GM19395 (cell line): ENCODE measurements around the gene NKPD1.

Experiments
- ATAC-seq: cut with Tn5 transposase; IDR thresholded peaks from one replicate; pipeline ENCODE4 v1.9.1; 2021; ENCODE audit warnings: mild to moderate bottlenecking, moderate library complexity; ENCODE audit not compliant: unreplicated experiment

The NKPD1 gene

GRCh38 chr19:45141203-45141900 is 19.4 kb downstream of the NKPD1 start:
- no peak for ATAC-seq

GRCh38 chr19:45140533-45140932 is 20.2 kb downstream of the NKPD1 start:
- ATAC-seq: no peak

- ATAC-seq: no peak
These were observed 20.7 kb downstream of the NKPD1 start for GRCh38 chr19:45140144-45140503.

GRCh38 chr19:45139286-45140143 is 21.3 kb downstream of the NKPD1 start:
- no peak for ATAC-seq

GRCh38 chr19:45138303-45138751 is 22.5 kb downstream of the NKPD1 start:
- ATAC-seq: no peak

DNA sequence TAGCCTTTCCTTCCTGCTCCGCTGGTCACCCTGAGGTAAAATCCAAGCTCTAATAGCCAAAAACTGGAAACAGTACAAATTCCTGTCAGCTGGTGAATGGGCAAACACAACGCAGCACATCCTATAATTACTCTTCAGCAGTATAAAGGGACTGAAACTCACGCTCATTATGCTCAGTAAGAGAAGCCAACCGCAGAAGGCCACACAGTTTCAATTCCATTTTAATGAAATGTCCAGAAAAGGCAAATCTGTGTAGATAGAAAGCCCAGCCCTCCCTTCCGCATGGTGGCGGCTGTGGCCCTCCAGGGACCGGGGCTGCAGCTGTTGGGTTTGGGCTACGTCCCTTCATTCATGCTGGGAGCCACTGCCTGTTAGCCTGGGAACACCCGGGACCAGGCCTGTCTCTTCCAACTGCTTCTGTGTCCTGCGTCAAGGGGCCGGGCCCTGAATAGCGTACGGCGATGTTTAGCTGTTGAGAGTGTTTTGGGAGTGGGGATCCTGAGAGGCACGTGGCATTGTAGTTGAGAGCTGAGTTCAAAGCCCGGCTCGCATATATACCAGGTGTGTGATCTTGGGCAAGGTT is 23.5 kb downstream of the NKPD1 start:
- ATAC-seq: peak; percentile 91

DNA sequence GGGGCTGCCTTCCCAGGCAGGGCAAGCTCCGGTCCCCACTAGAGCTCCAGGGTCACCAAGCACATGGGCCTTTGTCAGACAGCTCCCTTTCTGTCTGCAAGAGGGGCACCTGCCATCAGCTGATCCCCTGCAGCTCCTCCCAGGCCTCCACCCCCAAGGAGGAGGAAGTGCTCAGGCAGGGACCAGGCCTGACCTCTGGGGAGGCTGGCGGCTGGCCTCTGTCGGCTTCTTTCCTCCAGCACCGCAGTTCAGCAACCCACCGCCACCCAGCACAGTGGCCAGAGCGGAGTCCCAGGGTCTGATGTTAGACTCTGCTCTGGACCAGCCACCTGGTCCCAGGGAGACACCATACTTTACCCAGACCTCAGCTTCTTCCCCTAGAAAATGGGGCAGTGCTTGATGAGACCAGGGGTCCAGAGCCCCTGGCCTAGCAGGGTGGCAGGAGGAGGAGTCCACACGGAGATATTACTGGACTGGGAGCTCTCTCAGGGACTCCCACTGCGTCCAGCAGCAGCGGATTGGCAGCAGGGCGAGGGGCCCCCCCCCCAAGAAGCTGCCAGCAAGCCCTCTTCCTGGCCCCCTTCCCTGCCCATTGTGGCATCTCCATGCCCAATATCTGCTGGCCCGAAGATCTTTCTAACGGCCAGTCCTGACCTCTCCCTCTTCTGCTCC is 24.1 kb downstream of the NKPD1 start:
- peak; percentile 23 for ATAC-seq

DNA sequence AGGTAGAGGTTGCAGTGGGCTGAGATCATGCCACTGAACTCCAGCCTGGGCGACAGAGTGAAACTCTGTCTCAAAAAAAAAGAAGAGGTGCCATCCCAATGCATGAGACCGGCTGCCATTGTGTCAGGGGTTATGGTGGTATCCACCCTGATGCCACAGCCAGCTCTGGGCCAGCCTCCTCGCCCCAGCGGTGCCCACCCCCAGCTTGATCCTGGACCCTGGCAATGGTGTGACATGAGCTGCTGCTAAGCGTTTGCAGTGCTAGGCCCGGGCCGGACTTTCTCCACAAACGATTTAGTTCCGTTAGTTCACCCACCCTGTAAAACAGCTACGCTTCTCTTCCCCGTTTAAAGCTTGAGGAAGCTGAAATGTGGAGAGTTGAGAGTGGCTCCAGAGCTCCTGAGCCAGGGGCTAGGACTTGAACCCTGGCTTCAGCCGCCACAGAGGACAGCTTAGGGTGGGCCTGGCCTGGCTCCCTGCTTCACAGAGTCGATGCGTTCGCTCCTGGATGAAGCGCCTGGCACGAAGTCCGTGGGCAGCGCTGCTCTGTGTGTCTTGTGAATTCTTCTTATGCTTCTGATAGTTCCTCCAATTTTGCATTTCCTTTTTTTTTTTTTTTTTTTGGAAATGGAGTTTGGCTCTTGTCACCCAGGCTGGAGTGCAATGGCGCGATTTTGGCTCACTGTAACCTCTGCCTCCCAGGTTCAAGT is 25.5 kb downstream of the NKPD1 start:
- no peak for ATAC-seq

GRCh38 chr19:45133661-45134060 is 27.1 kb downstream of the NKPD1 start:
- ATAC-seq: no peak

DNA sequence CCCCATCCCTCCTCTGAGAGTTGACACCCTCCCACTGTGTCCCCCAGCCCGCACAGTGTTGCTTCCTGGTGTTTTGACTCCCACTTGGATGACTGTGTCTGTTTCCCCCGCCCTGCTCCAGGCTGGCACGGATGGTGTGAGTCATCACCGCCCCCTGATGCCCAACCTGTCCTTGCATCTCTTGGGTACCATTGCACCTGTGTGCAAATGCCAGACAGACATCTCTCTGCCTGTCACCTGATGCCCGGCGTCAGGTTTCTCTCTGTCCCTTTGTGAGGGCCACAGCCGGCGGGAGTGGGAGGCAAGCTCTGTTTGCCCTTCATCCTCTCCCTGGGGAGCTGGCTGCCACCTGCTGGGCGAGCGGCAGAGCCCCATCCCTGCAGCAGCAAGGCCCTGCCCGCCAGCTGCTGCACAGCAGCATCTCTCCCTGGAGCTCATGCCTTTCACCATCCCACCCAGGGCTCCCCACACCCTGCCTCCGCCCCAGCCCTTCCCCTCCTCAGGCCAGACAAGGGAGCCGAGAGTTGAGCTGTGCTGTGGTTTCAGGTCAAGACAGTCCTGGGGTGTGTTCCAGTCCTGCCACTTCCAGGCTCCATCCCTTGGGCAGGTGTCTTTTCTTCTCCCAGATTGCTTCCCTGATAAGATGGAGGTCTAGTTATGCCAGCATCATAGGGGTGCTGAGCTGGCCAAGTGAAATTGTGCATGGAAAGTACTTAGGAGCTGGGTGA is 29.7 kb downstream of the NKPD1 start:
- ATAC-seq: no peak

GRCh38 chr19:45130236-45130635 is 30.5 kb downstream of the NKPD1 start:
- ATAC-seq: no peak

DNA sequence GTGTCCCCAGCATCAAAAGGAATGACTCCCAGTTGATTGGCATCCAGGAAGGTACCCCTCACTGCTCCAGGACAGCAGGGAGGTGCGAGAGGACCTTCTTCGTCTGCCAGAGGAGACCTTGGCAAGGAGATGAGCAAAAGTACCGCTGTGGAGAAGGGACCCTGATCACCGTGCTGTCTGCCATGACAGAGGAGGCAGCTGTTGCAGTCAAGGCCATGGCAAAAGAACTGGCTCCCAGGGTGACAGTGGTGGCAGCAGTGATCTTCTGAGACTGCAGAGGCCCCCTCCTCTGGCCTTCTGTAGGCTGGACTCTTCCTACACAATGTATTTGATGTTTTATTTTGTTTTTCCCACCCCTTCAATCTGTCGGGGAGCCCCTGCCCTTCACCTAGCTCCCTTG is 32.0 kb downstream of the NKPD1 start:
- no peak for ATAC-seq

GRCh38 chr19:45128146-45128545 is 32.6 kb downstream of the NKPD1 start:
- no peak for ATAC-seq

DNA sequence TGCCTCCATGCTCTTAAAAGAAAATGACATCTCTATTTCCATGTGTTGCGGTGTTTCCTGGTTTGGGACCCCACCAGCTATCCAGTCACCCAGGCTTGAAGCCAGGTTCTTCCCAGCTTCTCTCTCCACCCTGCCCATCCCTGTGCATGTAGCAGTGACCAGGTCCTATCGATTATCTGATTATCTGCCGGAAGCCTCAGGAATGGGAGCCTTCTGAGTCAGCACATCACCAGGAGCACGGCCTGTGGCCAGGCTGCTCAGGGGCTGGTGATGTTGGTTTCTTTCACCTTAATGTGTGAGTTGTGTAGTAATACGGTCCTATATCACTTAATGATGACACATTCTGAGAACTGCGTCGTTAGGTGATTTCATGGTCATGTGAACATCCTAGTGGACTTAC is 34.1 kb downstream of the NKPD1 start:
- ATAC-seq: no peak

- no peak for ATAC-seq
These were observed 34.7 kb downstream of the NKPD1 start for GRCh38 chr19:45125975-45126493.

DNA sequence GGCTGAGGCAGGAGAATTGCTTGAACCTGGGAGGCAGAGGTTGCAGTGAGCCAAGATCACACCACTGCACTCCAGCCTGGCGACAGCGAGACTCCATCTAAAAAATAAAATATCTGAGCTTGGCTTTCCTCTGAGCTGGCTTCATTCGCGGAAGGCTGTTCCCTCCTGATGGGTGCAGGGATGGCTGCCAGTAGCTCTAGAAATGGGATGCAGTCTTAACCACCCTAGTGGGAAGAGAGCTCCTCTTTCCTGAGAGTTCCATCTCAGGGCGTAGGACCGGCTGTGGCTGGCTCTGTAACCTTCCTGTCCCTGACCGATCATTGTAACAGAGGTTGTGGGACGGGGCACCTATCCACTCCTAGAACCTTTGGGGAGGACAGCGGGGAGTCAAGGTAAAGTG is 35.4 kb downstream of the NKPD1 start:
- no peak for ATAC-seq

GRCh38 chr19:45124021-45124420 is 36.8 kb downstream of the NKPD1 start:
- no peak for ATAC-seq

GRCh38 chr19:45123440-45123850 is 37.3 kb downstream of the NKPD1 start:
- no peak for ATAC-seq

GRCh38 chr19:45122832-45123231 is 38.0 kb downstream of the NKPD1 start:
- ATAC-seq: no peak

DNA sequence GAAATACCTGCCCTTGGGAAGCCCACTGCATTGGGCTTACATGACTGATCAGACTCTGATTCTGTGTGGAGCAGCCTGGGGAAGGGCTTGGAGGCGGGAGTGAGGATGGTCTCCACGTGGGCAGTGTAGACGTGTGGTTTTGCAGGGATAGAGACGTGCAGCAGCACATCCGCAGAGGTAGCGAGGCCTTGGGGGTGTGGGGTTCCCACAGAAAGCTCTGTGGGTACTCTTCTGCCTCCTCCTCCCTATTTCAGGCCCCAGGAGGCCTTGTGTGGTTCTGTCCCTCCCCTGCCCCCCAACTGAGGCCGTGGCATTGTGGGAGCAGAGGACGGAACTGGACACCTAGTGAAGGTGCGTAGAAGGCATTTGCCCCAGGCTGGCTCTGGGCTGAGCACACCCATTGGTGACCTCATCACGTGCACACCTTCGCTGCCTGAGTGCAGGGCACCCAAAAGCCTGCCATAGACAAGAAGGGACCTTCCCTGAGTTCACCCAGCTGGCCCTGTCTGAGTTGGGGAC is 38.9 kb downstream of the NKPD1 start:
- ATAC-seq: no peak
